Mesendoderm (in vitro differentiated cells): ENCODE measurements around the gene PRPF38B.
"Not testable (repeated sequence)": the region's sequence is repeated elsewhere in the genome, so short reads cannot be mapped to it uniquely, and the experiment has no call there.

Source experiments
- DNase-seq: peaks from one replicate; pipeline ENCODE4 v3.0.0; 2013
- H2AK5ac ChIP-seq: 2 replicates; pipeline ENCODE4 v1.6.1; 2013; ENCODE audit warnings: low read length, inconsistent platforms
- H2BK120ac ChIP-seq: 2 replicates; pipeline ENCODE4 v1.6.1; 2013; ENCODE audit warnings: low read depth, mild to moderate bottlenecking, low read length, moderate library complexity, mixed read lengths
- H2BK15ac ChIP-seq: replicated peaks from 2 replicates; pipeline ENCODE4 v1.6.1; 2013; ENCODE audit warnings: low read depth, mild to moderate bottlenecking, moderate library complexity
- H2BK5ac ChIP-seq: 2 replicates; pipeline ENCODE4 v1.6.1; 2013; ENCODE audit warnings: low read length, inconsistent platforms
- H3K18ac ChIP-seq: 2 replicates; pipeline ENCODE4 v1.6.1; 2013; ENCODE audit warnings: mild to moderate bottlenecking, low read length, mixed read lengths
- H3K23ac ChIP-seq: one replicate; pipeline ENCODE4 v1.6.1; 2013; ENCODE audit warnings: low read length
- H3K27ac ChIP-seq: 2 replicates; pipeline ENCODE4 v1.5.1; 2013; ENCODE audit warnings: low read depth, mild to moderate bottlenecking, inconsistent platforms, low read length, moderate library complexity
- H3K27me3 ChIP-seq: 2 replicates; pipeline ENCODE4 v1.6.1; 2013; ENCODE audit warnings: low read length, control low read depth, mild to moderate bottlenecking, inconsistent platforms; ENCODE audit not compliant: insufficient read depth, poor library complexity
- H3K36me3 ChIP-seq: 2 replicates; pipeline ENCODE4 v1.6.1; 2013; ENCODE audit warnings: low read length, inconsistent platforms; ENCODE audit not compliant: control insufficient read depth, insufficient read depth
- H3K4ac ChIP-seq: one replicate; pipeline ENCODE4 v1.6.1; 2013; ENCODE audit warnings: low read depth, mild to moderate bottlenecking, low read length, moderate library complexity
- H3K4me1 ChIP-seq: 2 replicates; pipeline ENCODE4 v1.6.1; 2013; ENCODE audit warnings: low read depth, low read length, inconsistent platforms; ENCODE audit not compliant: control insufficient read depth
- H3K4me2 ChIP-seq: 2 replicates; pipeline ENCODE4 v1.6.1; 2013; ENCODE audit warnings: low read length
- H3K4me3 ChIP-seq: 2 replicates; pipeline ENCODE4 v1.5.1; 2013; ENCODE audit warnings: mild to moderate bottlenecking, low read length
- H3K56ac ChIP-seq: one replicate; pipeline ENCODE4 v1.6.1; 2013; ENCODE audit warnings: low read length
- H3K79me1 ChIP-seq: 2 replicates; pipeline ENCODE4 v1.6.1; 2013; ENCODE audit warnings: low read length, inconsistent platforms
- H3K79me2 ChIP-seq: 2 replicates; pipeline ENCODE4 v1.6.1; 2013; ENCODE audit warnings: mild to moderate bottlenecking, low read length; ENCODE audit not compliant: control insufficient read depth, insufficient read depth
- H3K9ac ChIP-seq: 2 replicates; pipeline ENCODE4 v1.6.1; 2013; ENCODE audit warnings: low read length, inconsistent platforms
- H4K5ac ChIP-seq: one replicate; pipeline ENCODE4 v1.6.1; 2013; ENCODE audit warnings: low read length
- H4K8ac ChIP-seq: one replicate; pipeline ENCODE4 v1.6.1; 2013; ENCODE audit warnings: low read depth, mild to moderate bottlenecking, control low read depth, low read length, moderate library complexity
- WGBS: extraction: QIAGEN DNeasy Blood & Tissue Kit; methylation state at CpG from one replicate; pipeline ENCODE4 v1.1.7; 2013; ENCODE audit warnings: low lambda C conversion rate, missing lambda C conversion rate; ENCODE audit not compliant: insufficient coverage; ENCODE audit errors: extremely low coverage; 5-methylcytosine and 5-hydroxymethylcytosine counted together

The PRPF38B gene

DNA sequence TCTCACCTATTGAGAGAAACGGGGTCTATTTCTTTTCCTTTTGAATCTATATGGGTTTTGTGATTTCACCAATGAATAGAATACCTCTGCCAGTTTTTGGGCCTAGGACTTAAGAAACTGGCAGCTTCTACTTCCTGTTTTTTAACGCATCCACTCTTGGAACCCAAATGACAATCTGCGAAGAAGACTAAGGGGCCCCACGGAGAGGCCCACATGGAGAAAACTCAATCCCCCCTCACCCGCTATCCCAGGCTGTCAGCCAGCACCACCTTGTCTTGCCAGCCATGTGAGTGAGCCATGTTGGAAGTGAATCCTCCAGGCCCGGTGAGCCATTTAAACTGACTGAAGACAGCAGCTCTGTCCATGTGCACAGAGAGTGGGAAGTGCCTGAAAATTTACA, 27.6 kb upstream of the PRPF38B start:
- Histone ChIP-seq H3K27me3 (no peaks in the 10 kb centered on the region), H3K27ac (no peak overlapping the region), H3K56ac (no peak overlapping the region), H3K36me3 (no peaks in the 10 kb centered on the region), H3K79me2 (no peaks in the 10 kb centered on the region), H3K4ac (no peak overlapping the region), H3K4me2 (no peak overlapping the region), H3K4me1 (no peaks in the 10 kb centered on the region), H3K9ac (no peak overlapping the region), H2AK5ac (no peak overlapping the region), H4K8ac (no peak overlapping the region), H4K5ac (no peak overlapping the region), H3K18ac (no peak overlapping the region), H3K4me3 (no peak overlapping the region), H2BK15ac (no peak overlapping the region), H2BK5ac (no peak overlapping the region), H3K23ac (no peak overlapping the region), H2BK120ac (no peak overlapping the region), H3K79me1 (no peaks in the 10 kb centered on the region)
- WGBS = no CpG with 5 or more reads among the region's 6 CpGs
- DNase-seq = no peak

GRCh38 chr1:108665067-108665466, 27.0 kb upstream of the PRPF38B start:
- Histone ChIP-seq H3K18ac (no peak overlapping the region), H2AK5ac (no peak overlapping the region), H4K8ac (no peak overlapping the region), H3K4me2 (no peak overlapping the region), H2BK120ac (no peak overlapping the region), H3K27ac (no peak overlapping the region), H3K9ac (no peak overlapping the region), H3K79me2 (no peaks in the 10 kb centered on the region), H3K79me1 (no peaks in the 10 kb centered on the region), H3K27me3 (no peaks in the 10 kb centered on the region), H4K5ac (no peak overlapping the region), H2BK5ac (no peak overlapping the region), H3K56ac (no peak overlapping the region), H3K36me3 (no peaks in the 10 kb centered on the region), H3K23ac (no peak overlapping the region), H3K4ac (no peak overlapping the region), H2BK15ac (no peak overlapping the region), H3K4me1 (no peaks in the 10 kb centered on the region), H3K4me3 (no peak overlapping the region)
- no CpG with 5 or more reads among the region's 2 CpGs for WGBS
- no peak for DNase-seq

GRCh38 chr1:108665771-108666170, 26.3 kb upstream of the PRPF38B start:
- H3K9ac ChIP-seq = no peak overlapping the region
- H3K36me3 ChIP-seq = no peaks in the 10 kb centered on the region
- H3K18ac ChIP-seq = no peak overlapping the region
- no peak overlapping the region for H3K4ac ChIP-seq
- no peak overlapping the region for H3K56ac ChIP-seq
- H3K79me1 ChIP-seq = no peaks in the 10 kb centered on the region
- H4K5ac ChIP-seq = no peak overlapping the region
- H2BK15ac ChIP-seq = no peak overlapping the region
- DNase-seq = no peak
- no peak overlapping the region for H2BK5ac ChIP-seq
- no peak overlapping the region for H4K8ac ChIP-seq
- no peaks in the 10 kb centered on the region for H3K4me1 ChIP-seq
- no peak overlapping the region for H3K4me2 ChIP-seq
- H3K27ac ChIP-seq = no peak overlapping the region
- H2AK5ac ChIP-seq = no peak overlapping the region
- H2BK120ac ChIP-seq = no peak overlapping the region
- no peaks in the 10 kb centered on the region for H3K79me2 ChIP-seq
- no CpG with 5 or more reads among the region's 1 CpG for WGBS
- no peak overlapping the region for H3K4me3 ChIP-seq
- H3K23ac ChIP-seq = no peak overlapping the region
- H3K27me3 ChIP-seq = no peaks in the 10 kb centered on the region

DNA sequence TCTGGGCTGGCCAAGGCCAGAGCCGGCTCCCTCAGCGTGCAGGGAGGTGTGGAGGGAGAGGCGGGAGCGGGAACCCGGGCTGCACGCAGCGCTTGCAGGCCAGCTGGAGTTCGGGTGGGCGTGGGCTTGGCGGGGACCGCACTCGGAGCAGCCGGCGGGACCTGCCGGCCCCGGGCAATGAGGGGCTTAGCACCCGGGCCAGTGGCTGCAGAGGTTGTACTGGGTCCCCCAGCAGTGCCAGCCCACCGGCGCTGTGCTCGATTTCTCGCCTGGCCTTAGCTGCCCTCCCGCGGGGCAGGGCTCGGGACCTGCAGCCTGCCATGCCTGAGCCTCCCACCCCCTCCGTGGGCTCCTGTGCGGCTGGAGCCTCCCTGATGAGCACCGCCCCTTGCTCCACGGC, 24.7 kb upstream of the PRPF38B start:
- H3K56ac ChIP-seq, H3K27ac ChIP-seq, H3K23ac ChIP-seq, H3K9ac ChIP-seq, H3K4me1 ChIP-seq, H3K18ac ChIP-seq, H2AK5ac ChIP-seq, H2BK5ac ChIP-seq, H3K4ac ChIP-seq, H4K5ac ChIP-seq, H3K4me2 ChIP-seq, H4K8ac ChIP-seq, DNase-seq, H3K79me2 ChIP-seq, H3K36me3 ChIP-seq, H3K4me3 ChIP-seq, H3K27me3 ChIP-seq, H2BK15ac ChIP-seq, H2BK120ac ChIP-seq, H3K79me1 ChIP-seq: not testable (repeated sequence)
- WGBS = no CpG with 5 or more reads among the region's 28 CpGs

- no peaks in the 10 kb centered on the region for H3K79me1 ChIP-seq
- H3K56ac ChIP-seq = no peak overlapping the region
- no peak overlapping the region for H3K23ac ChIP-seq
- H3K27ac ChIP-seq = no peak overlapping the region
- no peaks in the 10 kb centered on the region for H3K4me1 ChIP-seq
- H3K4ac ChIP-seq = no peak overlapping the region
- no peak overlapping the region for H3K9ac ChIP-seq
- H4K5ac ChIP-seq = no peak overlapping the region
- no peaks in the 10 kb centered on the region for H3K79me2 ChIP-seq
- H2BK120ac ChIP-seq = no peak overlapping the region
- no peaks in the 10 kb centered on the region for H3K36me3 ChIP-seq
- no peak overlapping the region for H3K4me3 ChIP-seq
- no peak for DNase-seq
- no peaks in the 10 kb centered on the region for H3K27me3 ChIP-seq
- H4K8ac ChIP-seq = no peak overlapping the region
- no peak overlapping the region for H3K4me2 ChIP-seq
- no peak overlapping the region for H2AK5ac ChIP-seq
- no peak overlapping the region for H2BK5ac ChIP-seq
- no peak overlapping the region for H2BK15ac ChIP-seq
- no peak overlapping the region for H3K18ac ChIP-seq
Measured at GRCh38 chr1:108668777-108669176, 23.3 kb upstream of the PRPF38B start.

GRCh38 chr1:108669679-108670078, 22.4 kb upstream of the PRPF38B start:
- H3K79me2 ChIP-seq = no peaks in the 10 kb centered on the region
- no CpG with 5 or more reads among the region's 7 CpGs for WGBS
- no peak overlapping the region for H2BK15ac ChIP-seq
- H3K18ac ChIP-seq = no peak overlapping the region
- H3K4me1 ChIP-seq = no peaks in the 10 kb centered on the region
- H2BK120ac ChIP-seq = no peak overlapping the region
- no peak overlapping the region for H3K27ac ChIP-seq
- no peak overlapping the region for H3K4me2 ChIP-seq
- H2AK5ac ChIP-seq = no peak overlapping the region
- no peaks in the 10 kb centered on the region for H3K36me3 ChIP-seq
- no peak overlapping the region for H3K56ac ChIP-seq
- H3K4ac ChIP-seq = no peak overlapping the region
- no peaks in the 10 kb centered on the region for H3K27me3 ChIP-seq
- no peak for DNase-seq
- H4K5ac ChIP-seq = no peak overlapping the region
- no peak overlapping the region for H3K9ac ChIP-seq
- no peak overlapping the region for H3K23ac ChIP-seq
- H3K4me3 ChIP-seq = no peak overlapping the region
- H2BK5ac ChIP-seq = no peak overlapping the region
- H4K8ac ChIP-seq = no peak overlapping the region
- no peaks in the 10 kb centered on the region for H3K79me1 ChIP-seq
